T47D (cell line): ENCODE data around the gene UQCRC1.
A peak's percentile ranks its signal among the peaks of the same experiment; 100 is the strongest.

Source experiments
- DNase-seq, 2 experiments: peaks; one replicate each; pipeline versions ENCODE4 v3.0.0 to v3.0.0-alpha.2; 2011 to 2012; ENCODE audit warnings: low read depth in 1 of 2, low spot score in 1 of 2
- JUND ChIP-seq: IDR thresholded peaks from 2 replicates; pipeline ENCODE4 v1.6.1; 2012; ENCODE audit warnings: low read depth
- in situ Hi-C: cut with HindIII; loops from 2 replicates; pipeline ENCODE4 v1.10.0; 2016; ENCODE audit warnings: low sequenced_read_pairs, low pct_unique_long_range_greater_than_20kb

Gene UQCRC1

GRCh38 chr3:48629894-48630293 lies 20.4 kb upstream of the UQCRC1 start:
- TF ChIP-seq JUND, result no peak
- in situ Hi-C loops, result no loop called here

DNA sequence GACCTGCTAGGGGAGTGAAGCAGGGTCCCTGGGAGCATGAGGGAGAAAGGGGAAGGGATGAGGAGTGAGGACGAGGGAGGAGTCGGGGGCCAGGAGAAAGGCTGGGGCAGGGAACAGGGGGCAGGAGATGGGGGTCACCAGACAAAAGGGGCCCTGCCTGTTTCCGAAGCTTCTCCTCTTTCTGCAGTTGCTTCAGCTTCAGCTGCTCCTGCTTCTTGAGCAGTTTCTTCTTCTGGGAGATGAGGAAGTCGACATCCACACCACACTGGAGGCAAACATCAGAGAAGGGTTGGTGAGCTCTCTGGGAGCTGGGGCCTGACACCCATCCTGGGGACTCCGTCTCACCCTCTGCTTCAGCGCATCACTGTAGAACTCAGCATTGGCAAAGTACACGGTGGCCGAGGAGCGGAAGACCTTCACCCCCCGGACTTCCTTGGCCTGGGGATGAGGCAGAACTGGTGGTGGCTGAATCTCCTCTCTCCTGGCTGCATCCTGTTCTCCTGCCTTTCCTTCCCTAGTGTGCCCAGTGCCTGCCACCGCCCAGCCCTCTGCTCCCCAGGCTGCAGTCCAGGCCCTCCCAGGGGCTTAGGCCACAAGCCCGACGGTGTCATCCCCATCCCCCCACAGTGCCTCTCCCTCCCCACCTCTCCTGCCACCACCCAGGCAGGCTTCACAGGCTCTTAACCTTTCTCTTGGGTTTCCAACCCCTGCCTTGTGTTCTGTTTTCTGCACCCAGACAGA lies 19.0 kb upstream of the UQCRC1 start:
- in situ Hi-C loops, result no loop called here
- no peak for DNase-seq
- no peak for TF ChIP-seq JUND

More at GRCh38 chr3:48629894-48630293, 20.4 kb upstream of the UQCRC1 start:
- no peak for DNase-seq

GRCh38 chr3:48625600-48625999 lies 16.2 kb upstream of the UQCRC1 start:
- in situ Hi-C loops, result no loop called here
- no peak for DNase-seq
- TF ChIP-seq JUND, result no peak

- in situ Hi-C loops, result no loop called here
- no peak for DNase-seq
- no peak for TF ChIP-seq JUND
Measured at GRCh38 chr3:48624767-48625166, 15.3 kb upstream of the UQCRC1 start.

DNA sequence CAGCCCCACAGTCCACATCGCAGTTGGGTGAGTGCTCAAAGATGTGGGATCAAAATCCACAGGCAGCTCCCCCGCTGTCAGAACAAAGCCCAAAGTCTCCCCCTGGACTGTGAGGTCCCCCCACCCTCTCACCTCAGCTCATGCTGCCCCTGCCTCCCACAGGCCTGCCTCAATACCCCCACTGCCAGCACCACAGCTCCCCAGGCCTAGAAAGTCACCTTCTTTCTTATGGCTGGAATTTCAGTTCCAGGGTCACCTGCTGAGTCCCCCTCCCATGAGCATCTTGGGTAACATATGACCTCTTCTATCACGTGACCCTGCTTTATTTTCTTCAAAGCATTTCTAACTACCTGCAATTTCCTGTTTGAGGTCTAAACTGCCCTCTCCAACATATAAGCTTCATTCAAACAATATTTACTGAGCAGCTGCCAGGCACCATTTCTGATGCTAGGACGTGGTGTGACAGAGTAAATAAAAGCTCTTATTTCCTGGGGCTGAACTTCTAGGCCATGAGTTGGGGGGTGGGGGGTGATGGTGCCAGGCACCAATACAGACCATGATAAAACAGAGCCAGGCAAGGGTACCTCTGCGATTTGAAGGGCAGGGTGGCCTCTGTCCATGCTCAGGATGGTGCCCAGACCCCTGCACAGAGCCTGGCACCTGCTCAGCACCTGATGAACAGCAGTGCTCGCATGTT lies 14.6 kb upstream of the UQCRC1 start:
- TF ChIP-seq JUND, result no peak
- peak in 1 of 2 experiments; percentile 33 for DNase-seq
- in situ Hi-C loops, result no loop called here

DNA sequence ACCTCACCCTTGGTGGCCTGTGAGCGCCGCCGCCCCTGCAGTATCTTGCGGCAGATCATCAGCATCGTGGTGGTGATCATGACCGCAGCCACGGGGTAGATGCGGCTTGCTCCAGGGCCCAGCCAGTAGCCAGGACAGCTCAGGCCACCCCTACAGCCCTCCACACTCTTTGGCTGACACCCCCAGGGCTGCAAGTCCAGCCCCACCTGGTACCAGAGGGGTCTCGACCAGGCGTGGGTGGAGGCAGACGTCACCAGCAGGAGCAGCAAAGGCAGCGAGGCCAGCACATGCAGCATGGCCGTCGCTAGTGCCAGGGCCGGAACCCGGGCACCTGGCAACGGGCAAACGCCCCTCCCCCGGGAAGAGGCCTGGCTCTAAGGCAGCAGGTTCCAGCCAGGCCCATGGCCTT lies 12.0 kb upstream of the UQCRC1 start, which contains the start of gene TMEM89:
Gene TMEM89, minus strand, starts transcription at position 309 of the 409 bp plus-strand sequence. Its CDS starts 13 bp downstream, at position 296.
- no peak for DNase-seq
- TF ChIP-seq JUND, result no peak
- in situ Hi-C loops, result no loop called here

GRCh38 chr3:48619541-48620524 lies 10.4 kb upstream of the UQCRC1 start:
- TF ChIP-seq JUND, result no peak
- in situ Hi-C loops, result no loop called here
- peak in 1 of 2 experiments; percentile 77 for DNase-seq

DNA sequence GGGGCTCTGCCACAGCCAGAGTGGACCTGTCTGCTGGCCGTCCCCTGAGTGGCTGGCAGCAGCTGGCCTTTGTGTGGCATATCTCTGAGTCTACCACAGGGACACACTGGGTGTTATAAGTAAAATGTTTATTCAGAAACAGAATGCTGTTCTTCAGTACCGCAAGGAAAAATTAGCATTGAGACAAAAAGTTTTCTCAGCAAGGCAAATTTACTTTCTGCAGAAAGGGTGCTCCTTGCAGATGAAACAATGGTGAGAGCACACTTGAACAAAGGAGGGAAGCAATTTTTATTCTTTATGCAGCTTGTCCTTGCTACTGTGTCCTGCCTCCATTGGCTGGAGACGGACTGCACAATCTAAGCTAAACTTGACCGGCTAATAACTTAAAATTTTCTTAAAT lies 8.1 kb upstream of the UQCRC1 start:
- TF ChIP-seq JUND, result no peak

GRCh38 chr3:48614044-48614443 lies 4.6 kb upstream of the UQCRC1 start:
- in situ Hi-C loops, result no loop called here
- TF ChIP-seq JUND, result no peak
- no peak for DNase-seq

More for the DNA sequence above, 8.1 kb upstream of the UQCRC1 start:
- DNase-seq, result no peak
- in situ Hi-C loops, result no loop called here

DNA sequence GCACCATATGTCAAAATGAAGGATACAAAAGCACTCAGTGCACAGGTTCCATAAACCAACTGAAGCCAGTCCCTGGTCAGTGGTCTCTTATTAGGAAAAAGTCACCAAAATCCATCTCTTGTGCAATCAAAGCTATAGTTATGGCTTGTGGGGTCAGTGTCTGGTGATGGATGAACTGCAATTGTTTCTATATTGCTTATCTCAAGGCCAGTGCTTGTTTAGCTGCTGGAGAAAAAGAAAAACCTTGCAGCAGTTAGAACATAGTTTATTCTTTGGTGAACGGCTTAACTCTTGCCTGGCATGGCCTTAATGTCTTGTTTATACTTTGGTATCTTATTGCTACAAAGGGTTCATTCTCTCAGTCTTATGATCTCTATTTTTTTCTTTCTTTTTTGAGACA lies 2.9 kb upstream of the UQCRC1 start:
- no peak for DNase-seq
- no peak for TF ChIP-seq JUND
- in situ Hi-C loops, result no loop called here

DNA sequence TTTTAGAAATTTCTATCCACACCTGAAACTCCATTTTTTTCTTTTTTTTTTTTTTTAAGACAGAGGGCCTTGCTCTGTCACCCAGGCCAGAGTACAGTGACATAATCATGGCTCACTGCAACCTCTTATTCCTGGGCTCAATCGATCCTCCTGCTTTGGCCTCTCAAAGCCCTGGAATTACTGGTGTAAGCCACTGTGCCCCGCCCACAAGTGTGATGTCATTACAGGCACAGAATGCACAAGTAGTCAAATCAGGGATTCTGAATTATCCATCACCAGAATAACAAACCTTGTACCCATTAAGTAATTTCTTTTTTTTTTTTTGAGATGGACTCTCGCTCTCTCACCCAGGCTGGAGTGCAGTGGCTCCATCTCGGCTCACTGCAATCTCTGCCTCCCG lies 1.9 kb downstream of the UQCRC1 start:
- no peak for DNase-seq
- no peak for TF ChIP-seq JUND
- in situ Hi-C loops, result no loop called here

DNA sequence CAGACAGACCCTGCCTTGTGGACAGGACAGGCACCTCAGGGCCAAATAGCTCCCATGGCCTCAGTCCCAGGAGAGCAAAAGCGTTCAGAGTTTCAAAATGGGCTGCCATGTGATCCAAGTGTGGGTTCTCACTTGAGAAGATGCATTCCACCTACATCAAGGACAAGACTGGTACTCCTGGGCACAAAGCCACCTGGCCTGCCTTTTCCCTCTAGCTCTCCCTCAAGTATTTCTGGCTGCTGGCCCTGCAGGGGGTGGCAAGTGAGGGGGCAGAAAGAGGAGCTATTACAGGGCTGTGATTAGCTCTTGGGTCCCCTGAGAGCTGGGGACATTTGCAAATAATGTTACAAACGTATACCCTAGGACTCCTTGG lies 7.8 kb downstream of the UQCRC1 start:
- in situ Hi-C loops, result no loop called here
- DNase-seq, result no peak
- no peak for TF ChIP-seq JUND
